Measurements from ENCODE around the gene MEGF11.

The MEGF11 gene

GRCh38 chr15:66184492-66184891, 69.1 kb downstream of the MEGF11 start:
- Histone ChIP-seq H3K79me2 (ENCODE audit: insufficient read depth, low read length) (no peaks in the 10 kb centered on the region), H3K9me3 (ENCODE audit: insufficient read depth, low read length) (no peaks in the 10 kb centered on the region), H4K20me1 (ENCODE audit: low read depth, low read length) (no peaks in the 10 kb centered on the region), H2AFZ (ENCODE audit: low read depth, low read length, severe bottlenecking) (no peak overlapping the region), H3F3A (ENCODE audit: insufficient read depth) (peaks cover 29% of the 10 kb centered on the region), H3K36me3 (ENCODE audit: low read length) (no peaks in the 10 kb centered on the region), H3K9ac (ENCODE audit: low read length) (no peak overlapping the region), H3K9me2 (replicated peaks; ENCODE audit: insufficient read depth, low read length) (no peaks in the 10 kb centered on the region), H3K27ac (ENCODE audit: low read depth, low read length) (no peak overlapping the region), H3K4me3 (ENCODE audit: insufficient read depth, low read length, poor library complexity, severe bottlenecking) (no peak overlapping the region), H3K4me2 (ENCODE audit: low read depth, low read length, poor library complexity, severe bottlenecking) (no peak overlapping the region), H3K27me3 (ENCODE audit: low read length) (no peaks in the 10 kb centered on the region)
- TF ChIP-seq EZH2phosphoT487 (conservative IDR thresholded peaks at IDR 0.05; ENCODE audit: low read length): no peak
- TF ChIP-seq, protein P1, sequence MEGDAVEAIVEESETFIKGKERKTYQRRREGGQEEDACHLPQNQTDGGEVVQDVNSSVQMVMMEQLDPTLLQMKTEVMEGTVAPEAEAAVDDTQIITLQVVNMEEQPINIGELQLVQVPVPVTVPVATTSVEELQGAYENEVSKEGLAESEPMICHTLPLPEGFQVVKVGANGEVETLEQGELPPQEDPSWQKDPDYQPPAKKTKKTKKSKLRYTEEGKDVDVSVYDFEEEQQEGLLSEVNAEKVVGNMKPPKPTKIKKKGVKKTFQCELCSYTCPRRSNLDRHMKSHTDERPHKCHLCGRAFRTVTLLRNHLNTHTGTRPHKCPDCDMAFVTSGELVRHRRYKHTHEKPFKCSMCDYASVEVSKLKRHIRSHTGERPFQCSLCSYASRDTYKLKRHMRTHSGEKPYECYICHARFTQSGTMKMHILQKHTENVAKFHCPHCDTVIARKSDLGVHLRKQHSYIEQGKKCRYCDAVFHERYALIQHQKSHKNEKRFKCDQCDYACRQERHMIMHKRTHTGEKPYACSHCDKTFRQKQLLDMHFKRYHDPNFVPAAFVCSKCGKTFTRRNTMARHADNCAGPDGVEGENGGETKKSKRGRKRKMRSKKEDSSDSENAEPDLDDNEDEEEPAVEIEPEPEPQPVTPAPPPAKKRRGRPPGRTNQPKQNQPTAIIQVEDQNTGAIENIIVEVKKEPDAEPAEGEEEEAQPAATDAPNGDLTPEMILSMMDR (IDR thresholded peaks at IDR 0.05; ENCODE audit: insufficient read depth, low read length, poor library complexity, severe bottlenecking): no peak

- peak overlapping the region; percentile 82 for H3K27ac ChIP-seq (ENCODE audit: low read depth, low read length)
- H3K27me3 ChIP-seq (ENCODE audit: low read length): no peaks in the 10 kb centered on the region
- no peaks in the 10 kb centered on the region for H3K9me2 ChIP-seq (replicated peaks; ENCODE audit: insufficient read depth, low read length)
- no peaks in the 10 kb centered on the region for H3K79me2 ChIP-seq (ENCODE audit: insufficient read depth, low read length)
- peak overlapping the region; percentile 7 for H3K4me3 ChIP-seq (ENCODE audit: insufficient read depth, low read length, poor library complexity, severe bottlenecking)
- TF ChIP-seq, protein P1 (IDR thresholded peaks at IDR 0.05; ENCODE audit: insufficient read depth, low read length, poor library complexity, severe bottlenecking): no peak
- no peak for TF ChIP-seq EZH2phosphoT487 (conservative IDR thresholded peaks at IDR 0.05; ENCODE audit: low read length)
- H3F3A ChIP-seq (ENCODE audit: insufficient read depth): peaks cover 29% of the 10 kb centered on the region
- no peaks in the 10 kb centered on the region for H4K20me1 ChIP-seq (ENCODE audit: low read depth, low read length)
- H3K9ac ChIP-seq (ENCODE audit: low read length): peak overlapping the region; percentile 43
- no peaks in the 10 kb centered on the region for H3K9me3 ChIP-seq (ENCODE audit: insufficient read depth, low read length)
- peak overlapping the region; percentile 13 for H2AFZ ChIP-seq (ENCODE audit: low read depth, low read length, severe bottlenecking)
- no peaks in the 10 kb centered on the region for H3K36me3 ChIP-seq (ENCODE audit: low read length)
- peak overlapping the region; percentile 58 for H3K4me2 ChIP-seq (ENCODE audit: low read depth, low read length, poor library complexity, severe bottlenecking)
Observed at GRCh38 chr15:66180531-66181097, 72.9 kb downstream of the MEGF11 start.

DNA sequence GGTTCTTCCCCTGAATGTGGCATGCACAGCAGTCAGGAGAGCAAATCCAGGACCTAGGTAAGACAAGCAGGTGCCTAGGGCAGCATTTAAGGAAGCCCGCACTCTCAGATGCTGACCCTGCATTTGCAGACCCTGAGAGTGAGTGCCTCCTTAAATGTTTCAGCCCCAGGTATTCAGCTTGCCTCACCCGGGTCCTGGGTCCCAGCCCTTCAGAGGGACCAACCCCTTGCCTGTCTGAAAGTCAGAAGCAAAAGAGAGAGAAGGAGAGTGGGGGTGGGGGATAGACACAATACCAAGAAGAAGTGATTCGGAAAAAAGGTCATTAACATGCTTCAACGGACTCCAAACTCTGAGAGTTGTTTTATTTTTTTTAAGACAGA, 75.0 kb downstream of the MEGF11 start:
- Histone ChIP-seq H3K27me3 (ENCODE audit: low read length) (no peaks in the 10 kb centered on the region), H3K4me3 (ENCODE audit: insufficient read depth, low read length, poor library complexity, severe bottlenecking) (no peak overlapping the region), H3K27ac (ENCODE audit: low read depth, low read length) (peak overlapping the region; percentile 68), H2AFZ (ENCODE audit: low read depth, low read length, severe bottlenecking) (peak overlapping the region; percentile 20), H3K9me2 (replicated peaks; ENCODE audit: insufficient read depth, low read length) (no peaks in the 10 kb centered on the region), H4K20me1 (ENCODE audit: low read depth, low read length) (no peaks in the 10 kb centered on the region), H3K36me3 (ENCODE audit: low read length) (no peaks in the 10 kb centered on the region), H3F3A (ENCODE audit: insufficient read depth) (peaks cover 23% of the 10 kb centered on the region), H3K4me2 (ENCODE audit: low read depth, low read length, poor library complexity, severe bottlenecking) (peak overlapping the region; percentile 36), H3K9ac (ENCODE audit: low read length) (peak overlapping the region; percentile 12; the same call in 1 of the 2 replicates), H3K79me2 (ENCODE audit: insufficient read depth, low read length) (no peaks in the 10 kb centered on the region), H3K9me3 (ENCODE audit: insufficient read depth, low read length) (no peaks in the 10 kb centered on the region)
- no peak for TF ChIP-seq EZH2phosphoT487 (conservative IDR thresholded peaks at IDR 0.05; ENCODE audit: low read length)
- TF ChIP-seq, protein P1 (IDR thresholded peaks at IDR 0.05; ENCODE audit: insufficient read depth, low read length, poor library complexity, severe bottlenecking): no peak
